GM20000 (cell line): ENCODE results near the gene PNPLA3.

Source experiments
- DNase-seq: peaks from one replicate; pipeline ENCODE4 v3.0.0; 2012; ENCODE audit warnings: low spot score
- CTCF ChIP-seq: IDR thresholded peaks from 2 replicates; pipeline ENCODE4 v1.5.1; 2012; ENCODE audit warnings: mild to moderate bottlenecking, control low read depth; ENCODE audit errors: extremely low read depth, missing control alignments

Gene PNPLA3

DNA sequence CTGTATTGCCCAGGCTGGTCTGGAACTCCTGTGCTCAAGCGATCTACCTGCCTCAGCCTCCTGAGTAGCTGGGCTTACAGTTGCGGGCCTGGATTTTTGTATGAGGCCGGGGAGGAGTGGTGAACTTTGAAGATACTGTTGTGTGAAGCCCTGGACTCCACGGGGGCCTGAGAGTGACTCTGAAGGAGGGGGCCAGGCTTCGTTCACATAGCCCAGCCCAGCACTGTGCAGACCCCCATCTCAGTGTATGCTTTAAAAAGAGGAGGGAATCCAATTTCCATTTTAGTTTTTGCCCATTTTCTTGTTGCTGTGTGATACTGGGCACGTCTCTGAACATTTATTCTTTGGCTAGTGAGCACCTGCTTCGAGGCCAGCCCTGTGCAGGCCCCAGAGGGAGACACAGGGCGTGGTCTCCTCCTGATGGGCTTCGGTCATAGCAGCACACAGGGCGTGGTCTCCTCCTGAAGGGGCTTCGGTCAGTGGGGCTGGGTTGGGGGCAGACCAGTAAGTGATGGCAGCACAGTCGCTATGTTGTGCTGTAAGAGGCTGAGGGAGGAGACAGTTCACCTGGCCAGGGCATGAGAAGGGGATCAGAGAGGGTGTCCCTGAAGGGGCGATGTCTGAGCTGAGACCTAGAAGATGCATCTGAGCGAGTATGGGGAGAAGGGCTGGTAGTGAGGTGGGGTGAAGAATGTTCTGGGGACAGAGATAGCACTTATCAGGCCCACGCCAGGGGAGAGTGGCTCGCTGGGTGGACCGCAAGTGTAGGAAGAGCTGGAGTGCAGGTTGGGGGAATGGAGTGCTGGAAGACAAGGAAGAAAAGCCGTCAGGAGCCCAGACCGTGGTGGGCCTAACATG, 45.6 kb downstream of the PNPLA3 start:
- no peak for TF ChIP-seq CTCF

DNA sequence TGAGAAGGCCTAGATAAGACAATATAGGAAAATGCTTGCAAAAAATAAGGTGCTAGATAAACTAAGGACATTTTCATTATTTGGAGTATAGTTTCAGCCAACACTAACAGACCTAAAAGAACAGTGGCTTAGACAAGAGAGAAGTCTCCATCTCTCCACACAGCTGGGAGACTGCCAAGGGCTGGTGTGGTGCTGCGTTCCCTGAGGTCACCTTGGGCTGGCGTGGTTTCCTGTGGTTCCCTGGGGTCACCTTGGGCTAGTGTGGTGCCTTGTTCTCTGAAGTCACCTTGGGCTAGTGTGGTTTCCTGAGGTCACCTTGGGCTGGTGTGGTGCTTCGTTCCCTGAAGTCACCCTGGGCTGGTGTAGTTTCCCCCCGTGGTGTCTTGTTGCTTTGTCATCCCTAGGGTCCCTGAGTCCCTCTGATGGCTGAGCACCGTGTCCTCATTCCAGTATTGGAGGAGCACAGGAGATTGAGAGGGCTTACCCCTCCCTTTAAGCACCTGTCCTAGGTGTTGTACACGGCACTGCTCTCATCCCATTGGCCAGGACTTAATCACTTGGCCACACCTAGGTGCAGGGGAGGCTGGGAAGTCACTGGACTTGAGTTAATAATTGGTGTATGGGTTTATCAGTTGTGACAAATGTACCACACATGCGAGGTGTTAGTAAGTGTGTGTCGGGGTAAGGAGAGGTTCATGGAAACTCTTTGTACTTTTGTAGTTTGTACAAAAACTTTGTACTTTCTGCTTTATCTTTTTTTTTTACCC, 46.6 kb downstream of the PNPLA3 start:
- TF ChIP-seq CTCF: no peak
- DNase-seq: no peak

More for the DNA sequence above, 45.6 kb downstream of the PNPLA3 start:
- DNase-seq: no peak

- DNase-seq: no peak
- no peak for TF ChIP-seq CTCF
Measured at GRCh38 chr22:43971112-43971511, 47.5 kb downstream of the PNPLA3 start.

DNA sequence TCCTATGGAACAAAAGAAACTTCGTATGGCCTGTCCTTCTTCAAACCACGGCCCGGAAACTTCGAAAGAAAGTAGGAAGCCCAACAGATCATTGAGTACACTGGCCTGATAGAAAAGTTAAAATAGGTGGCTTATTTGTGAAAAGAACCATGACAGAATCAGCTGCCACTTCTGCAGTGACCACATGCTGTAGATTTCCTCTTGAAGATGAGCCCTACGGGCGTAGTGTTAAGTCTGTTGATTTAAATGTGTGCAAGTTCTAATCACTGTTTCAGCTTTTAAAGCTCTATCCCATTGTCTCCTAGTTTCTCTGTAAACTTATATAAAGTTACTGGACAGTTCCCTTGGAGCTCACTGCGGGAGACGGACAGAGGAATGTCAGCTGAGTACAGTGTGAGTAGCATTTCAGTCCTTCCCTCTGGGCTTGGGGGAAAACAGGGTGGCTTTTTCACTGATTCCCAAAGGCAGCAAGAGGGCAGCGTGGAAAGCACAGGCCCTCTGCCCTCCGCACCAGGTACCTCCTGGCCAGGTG, 49.4 kb downstream of the PNPLA3 start:
- no peak for DNase-seq
- no peak for TF ChIP-seq CTCF

GRCh38 chr22:43974028-43974545, 50.5 kb downstream of the PNPLA3 start:
- no peak for DNase-seq
- TF ChIP-seq CTCF: no peak

DNA sequence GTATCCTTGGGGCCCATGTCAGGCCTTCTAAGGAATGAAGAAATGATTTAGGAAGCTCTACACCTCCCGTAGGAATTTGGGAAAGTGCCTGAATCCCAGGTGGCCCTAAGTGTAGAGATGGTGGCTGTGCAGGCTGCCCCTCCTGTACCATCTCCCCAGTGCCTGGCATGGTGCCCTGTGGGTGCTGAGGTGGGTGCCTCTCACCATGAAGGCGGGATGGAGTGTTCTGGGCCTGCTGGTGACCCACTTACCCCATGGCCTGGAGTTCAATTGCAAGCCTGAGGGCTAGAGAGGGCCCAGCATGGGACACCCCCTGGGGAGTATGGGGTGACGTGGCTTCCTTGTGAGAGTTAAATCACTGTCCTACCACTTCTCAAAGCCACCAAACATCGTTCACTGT, 51.4 kb downstream of the PNPLA3 start:
- no peak for DNase-seq
- no peak for TF ChIP-seq CTCF
